ENCODE data around the gene RPL3. TPM values are rescaled to one million over a fixed set of nuclear protein-coding genes. Genes with fewer than 3 reads are reported as not detected.

RPL3 gene
- total RNA-seq, 2 experiments from 2014 or later, result 2,644 to 2,715 TPM

- ChIA-PET CTCF (interaction anchor here (1.7 kb wide), 1 partner anchor 12 kb away, joined by 6 read pairs; no protein-coding TSS in a partner anchor), POLR2A (no interaction called here)
Measured at GRCh38 chr22:39292031-39292462, 27.4 kb downstream of the RPL3 start.

DNA sequence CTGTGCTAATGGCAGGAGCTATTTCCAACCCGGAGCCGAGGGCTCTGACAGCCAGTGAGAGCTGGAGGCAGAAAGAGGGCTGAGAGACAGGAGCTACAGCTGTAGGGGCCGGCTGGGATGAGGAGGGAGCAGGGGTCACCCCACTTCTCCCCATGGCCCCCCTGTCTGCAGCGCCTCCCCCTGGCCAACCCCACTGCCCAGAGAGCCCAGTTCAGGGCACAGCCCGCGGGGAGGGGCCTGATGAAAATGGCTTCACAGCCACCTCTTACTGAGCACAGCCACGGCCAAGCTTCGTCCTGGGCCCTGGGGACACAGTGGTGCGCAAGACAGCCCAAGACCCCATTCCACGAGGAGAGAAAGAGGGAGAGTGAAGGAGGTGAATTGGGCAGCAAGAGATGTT lies 27.9 kb downstream of the RPL3 start:
- CTCF ChIA-PET, result interaction anchor here (1.7 kb wide), 1 partner anchor 12 kb away, joined by 6 read pairs; no protein-coding TSS in a partner anchor
- POLR2A ChIA-PET, result no interaction called here

DNA sequence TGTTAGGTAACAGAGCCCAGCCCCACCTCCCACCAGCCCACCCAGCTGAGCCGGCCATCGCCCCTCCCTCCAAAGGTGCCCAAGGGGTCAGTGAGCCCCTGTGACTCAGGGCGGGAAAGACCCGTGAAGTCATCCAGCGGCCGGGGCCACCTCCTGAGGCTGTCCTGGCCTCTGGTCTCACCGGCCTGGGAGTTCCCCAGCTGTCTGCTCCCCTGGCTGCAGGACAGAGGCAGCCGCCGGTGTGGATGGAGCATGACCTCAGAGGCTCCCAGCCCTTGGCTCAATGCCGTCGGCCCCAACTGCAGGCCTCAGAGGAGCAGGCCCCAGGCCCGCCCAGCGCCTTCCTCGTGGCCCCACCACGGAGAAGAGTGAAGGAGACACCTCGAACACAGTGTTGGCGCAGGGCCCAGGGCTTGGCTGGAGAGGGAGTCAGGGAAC lies 28.7 kb downstream of the RPL3 start:
- POLR2A ChIA-PET, result no interaction called here
- CTCF ChIA-PET, result interaction anchor here (0.5 to 1.7 kb wide), 2 partner anchors 13 to 247 kb away, joined by 5 to 6 read pairs; no protein-coding TSS in a partner anchor

- POLR2A ChIA-PET, result no interaction called here
- CTCF ChIA-PET, result no interaction called here
Measured at GRCh38 chr22:39289975-39290720, 29.3 kb downstream of the RPL3 start.

DNA sequence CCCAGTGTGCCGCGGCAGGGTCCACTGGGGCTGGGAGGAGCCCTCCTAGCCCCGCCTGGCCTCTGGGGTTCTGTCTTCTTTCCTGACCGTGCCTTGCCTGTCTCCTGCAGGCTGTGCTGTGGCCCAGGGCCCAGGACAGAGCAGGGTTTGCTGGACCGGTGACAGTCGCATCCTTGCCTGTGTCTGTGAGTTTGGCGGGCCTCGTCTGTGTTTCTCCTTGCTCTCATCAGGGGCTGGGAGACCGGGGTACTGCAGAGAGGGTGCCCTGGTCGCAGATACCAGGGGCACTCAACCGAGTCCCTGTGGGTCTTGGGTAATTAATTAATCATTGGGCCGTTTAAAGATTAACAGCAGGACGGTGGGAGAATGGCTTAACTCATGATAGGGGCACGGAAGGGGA lies 29.9 kb downstream of the RPL3 start:
- ChIA-PET POLR2A (no interaction called here), CTCF (no interaction called here)

GRCh38 chr22:39288135-39288898 lies 31.1 kb downstream of the RPL3 start:
- ChIA-PET POLR2A (no interaction called here), CTCF (no interaction called here)

- CTCF ChIA-PET, result interaction anchor here (0.5 to 1.5 kb wide), 2 partner anchors 18 to 116 kb away, joined by 3 to 4 read pairs; no protein-coding TSS in a partner anchor
- POLR2A ChIA-PET, result no interaction called here
Measured at GRCh38 chr22:39287076-39287725, 32.2 kb downstream of the RPL3 start.

DNA sequence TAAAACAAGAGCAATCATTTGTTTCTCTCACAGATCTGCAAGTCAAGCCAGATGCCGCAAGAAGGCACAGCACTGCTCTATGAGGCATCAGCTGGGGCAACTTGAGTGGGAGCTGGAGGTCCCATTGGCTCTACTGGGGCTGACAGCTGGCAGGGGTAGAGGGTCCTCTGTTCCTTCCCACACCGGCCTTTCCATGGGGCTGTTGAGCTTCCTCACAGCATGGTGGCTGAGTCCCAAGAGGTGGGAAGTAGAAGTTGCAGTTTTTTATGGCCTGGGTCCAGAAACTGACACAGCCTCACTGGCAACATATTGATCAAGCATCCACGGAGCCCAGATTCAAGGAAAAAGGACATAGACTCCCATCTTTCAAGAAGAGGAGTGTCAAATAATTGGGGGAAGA lies 34.4 kb downstream of the RPL3 start:
- CTCF ChIA-PET, result no interaction called here
- POLR2A ChIA-PET, result no interaction called here

DNA sequence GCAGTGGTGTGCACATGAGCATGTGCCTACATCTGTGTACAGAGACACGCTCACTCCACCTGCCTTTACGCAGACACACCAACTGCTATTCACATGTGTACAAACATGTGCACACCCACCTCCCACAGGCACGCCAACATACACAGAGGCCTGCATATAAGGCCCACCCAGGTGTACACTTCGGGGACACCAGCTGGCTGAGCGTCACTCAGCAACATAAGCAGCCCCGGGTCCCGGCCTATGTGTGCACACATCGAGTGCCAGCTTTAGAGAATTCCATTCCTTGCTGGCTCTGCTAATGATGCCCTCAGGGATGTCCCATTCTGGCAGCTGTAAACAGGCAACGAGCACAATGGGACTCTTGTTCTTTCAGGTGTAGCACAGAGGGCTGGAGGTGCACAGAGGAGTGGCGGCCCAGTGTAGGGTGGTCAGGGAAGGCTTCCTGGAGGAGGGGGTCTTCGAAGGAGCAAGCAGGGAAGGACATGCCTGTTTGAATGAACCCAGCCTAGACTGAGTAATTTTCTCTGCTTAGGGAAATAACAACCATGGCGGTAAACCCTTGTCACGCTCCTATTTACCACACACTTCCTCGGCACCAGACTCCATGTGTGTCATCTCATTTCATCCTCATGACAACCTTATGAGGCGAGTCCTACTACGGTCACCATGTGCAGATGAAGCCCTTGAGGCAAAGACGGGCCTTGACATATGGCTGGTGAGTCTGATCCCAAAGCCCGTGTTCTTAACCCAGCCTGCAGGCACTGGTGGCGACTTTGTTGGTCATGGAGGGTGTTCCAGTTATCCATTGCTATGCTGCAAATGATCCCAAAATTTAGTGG lies 35.1 kb downstream of the RPL3 start:
- CTCF ChIA-PET, result no interaction called here
- POLR2A ChIA-PET, result no interaction called here

DNA sequence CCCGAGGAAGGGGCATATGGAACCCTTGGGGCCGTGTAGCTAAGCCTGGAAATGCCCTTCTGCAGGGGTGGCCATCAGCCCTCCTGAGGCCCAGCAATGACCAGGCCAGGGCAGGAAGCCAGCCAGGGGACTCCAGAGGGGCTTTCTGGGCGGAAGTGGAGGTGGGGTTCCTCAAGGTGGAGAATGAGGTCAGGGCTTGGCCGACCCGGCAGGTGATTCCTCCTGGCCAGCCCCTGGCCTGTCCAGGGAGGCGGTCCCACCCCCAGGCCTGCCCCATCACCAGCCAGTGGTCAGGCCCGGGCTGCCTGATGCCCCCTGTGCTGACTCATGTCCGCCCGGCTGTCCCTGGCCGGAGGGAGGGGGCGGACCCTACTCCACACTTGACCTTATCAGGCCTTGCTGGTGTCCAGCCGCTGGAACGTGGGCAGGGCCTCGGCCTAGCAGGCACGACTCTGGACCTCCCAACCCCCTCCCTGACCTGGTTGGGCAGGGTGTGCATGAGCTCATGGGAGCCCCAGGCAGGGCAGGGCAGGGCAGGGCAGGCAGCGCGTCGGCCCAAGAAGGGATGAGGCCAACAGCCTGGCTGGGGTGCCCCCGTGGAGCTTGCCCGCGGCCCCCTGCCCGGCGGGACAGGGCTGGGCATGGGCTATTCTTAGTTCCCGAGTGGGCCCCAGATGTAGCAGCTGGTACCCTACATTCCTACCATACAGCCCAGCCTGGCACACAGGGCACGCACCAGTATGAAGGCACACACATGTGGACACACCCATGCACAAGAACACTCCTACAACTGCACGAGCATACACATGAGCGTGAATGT lies 35.9 kb downstream of the RPL3 start:
- CTCF ChIA-PET, result interaction anchor here (0.9 kb wide), 1 partner anchor 112 kb away, joined by 3 read pairs; no protein-coding TSS in a partner anchor

DNA sequence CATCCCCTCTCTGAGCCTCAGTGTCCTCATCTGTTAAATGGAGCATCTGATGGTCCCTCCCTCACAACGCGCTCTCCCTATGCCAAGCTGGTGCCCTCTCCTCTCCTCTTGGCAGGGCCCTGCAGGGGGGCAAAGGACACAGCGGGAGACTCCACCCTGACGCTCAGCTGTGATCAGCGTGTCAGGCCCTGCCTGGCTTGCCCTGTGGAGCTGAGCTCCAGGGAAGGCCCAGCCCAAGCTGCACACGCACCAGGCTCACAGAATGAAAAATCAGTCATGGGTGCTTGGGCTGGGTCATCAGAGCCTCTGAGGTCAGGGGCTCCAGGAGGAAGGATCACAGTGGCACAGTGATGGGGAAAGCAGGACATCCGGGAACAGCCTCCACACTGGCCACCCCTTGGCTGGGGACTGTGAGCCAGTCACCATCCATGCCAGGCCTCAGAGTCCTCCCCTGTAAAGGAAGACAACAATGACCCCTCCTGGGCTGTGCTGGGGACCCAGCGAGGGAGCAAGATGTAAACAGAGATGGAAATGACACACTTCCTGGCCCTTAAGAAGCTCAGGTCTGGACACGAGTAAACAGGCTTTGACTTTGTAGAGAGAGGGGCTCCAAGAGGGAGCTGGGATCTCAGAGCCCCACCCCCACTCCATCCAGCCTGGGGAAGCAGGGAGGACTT lies 36.6 kb downstream of the RPL3 start:
- ChIA-PET POLR2A (no interaction called here), CTCF (interaction anchor here (0.9 kb wide), 1 partner anchor 112 kb away, joined by 3 read pairs; no protein-coding TSS in a partner anchor)

More for the DNA sequence above, 35.9 kb downstream of the RPL3 start:
- POLR2A ChIA-PET, result no interaction called here

DNA sequence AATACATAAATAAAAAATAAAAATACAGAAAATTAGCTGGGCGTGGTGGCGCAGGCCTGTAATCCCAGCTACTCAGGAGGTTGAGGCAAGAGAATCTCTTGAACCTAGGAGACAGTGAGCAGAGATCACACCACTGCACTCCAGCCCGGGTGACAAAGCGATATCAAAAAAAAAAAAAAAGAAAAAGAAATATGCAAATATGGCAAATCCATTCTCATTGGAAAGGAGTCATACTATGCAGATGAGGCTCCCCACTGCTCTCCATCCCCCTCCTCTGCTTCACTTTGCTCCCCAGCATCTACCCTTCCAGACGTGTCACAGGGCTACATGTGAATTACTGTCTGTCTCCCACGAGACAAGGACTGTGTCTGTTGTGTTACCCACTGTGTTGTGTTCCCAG lies 38.3 kb downstream of the RPL3 start:
- POLR2A ChIA-PET, result no interaction called here
- CTCF ChIA-PET, result no interaction called here

GRCh38 chr22:39280250-39280649 lies 39.2 kb downstream of the RPL3 start:
- POLR2A ChIA-PET, result no interaction called here
- CTCF ChIA-PET, result no interaction called here

DNA sequence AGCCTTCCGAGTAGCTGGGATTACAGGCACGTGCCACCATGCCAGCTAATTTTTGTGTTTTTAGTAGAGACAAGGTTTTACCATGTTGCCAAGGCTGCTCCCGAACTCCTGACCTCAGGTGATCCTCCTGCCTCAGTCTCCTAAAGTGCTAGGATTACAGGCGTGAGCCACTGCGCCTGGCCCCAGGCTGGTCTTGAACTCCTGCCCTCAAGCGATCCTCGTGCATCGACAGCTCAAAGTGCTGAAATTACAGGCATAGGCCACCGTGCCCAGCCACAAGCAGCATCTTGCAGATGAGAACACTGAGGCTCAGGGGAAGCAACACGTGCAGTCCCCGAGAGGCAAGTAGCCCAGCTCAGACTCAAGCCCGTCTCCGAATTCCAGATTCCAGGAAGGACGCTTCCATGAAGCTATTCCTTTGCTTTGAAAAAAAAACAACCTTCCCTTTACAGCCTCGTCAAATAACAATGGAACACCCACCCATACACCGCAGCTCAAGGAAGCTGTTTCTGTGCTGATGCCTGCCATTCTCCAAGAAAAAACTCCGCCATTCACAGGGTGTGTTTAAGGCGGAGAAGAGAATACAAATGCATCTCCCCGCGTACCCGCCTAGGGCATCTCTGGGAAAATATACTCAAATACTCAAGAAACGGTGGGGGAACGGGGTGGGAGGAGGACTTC lies 40.1 kb downstream of the RPL3 start:
- ChIA-PET CTCF (interaction anchor here (0.8 kb wide), 1 partner anchor 84 kb away, joined by 3 read pairs; no protein-coding TSS in a partner anchor), POLR2A (no interaction called here)

DNA sequence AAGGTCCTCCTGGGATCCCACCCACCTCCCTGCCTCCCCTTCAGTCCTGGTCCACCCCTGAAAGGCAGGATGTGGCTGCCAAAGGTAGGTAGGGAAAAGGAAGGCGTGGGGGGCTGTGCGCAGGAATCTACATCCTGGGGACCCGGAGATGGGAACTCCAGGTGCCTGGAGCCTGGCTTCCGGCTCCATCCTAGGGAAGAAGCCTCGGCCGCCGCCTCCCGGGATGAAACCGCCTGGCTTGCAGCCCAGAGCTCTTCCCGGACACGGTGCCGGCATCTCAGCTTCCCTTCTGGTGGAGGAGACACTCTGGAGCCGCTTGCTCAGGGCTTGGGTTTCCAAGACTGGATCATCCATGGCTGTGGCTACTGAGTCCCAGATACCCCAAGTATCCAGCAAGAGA lies 41.4 kb downstream of the RPL3 start:
- POLR2A ChIA-PET, result no interaction called here
- CTCF ChIA-PET, result no interaction called here

DNA sequence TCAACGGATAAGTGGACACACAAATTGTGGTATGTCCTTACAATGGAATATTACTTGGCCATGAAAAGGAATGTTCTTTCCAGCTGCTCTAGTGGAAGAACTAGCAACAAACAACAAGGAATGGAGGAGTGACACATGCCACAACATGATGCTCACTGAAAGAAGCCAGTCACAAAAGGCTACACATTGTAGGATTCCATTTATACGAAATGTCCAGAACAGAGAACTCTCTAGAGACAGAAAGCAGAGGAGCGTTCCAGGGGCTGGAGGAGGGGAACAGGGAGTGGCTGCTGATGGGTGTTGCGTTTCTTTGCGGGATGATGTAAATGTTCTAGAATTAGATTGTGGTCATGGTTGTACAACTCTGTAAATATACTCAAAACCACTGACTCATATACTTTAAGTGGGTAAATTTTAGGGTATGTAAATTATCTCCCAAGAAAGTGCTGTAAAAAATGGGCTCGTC lies 42.2 kb downstream of the RPL3 start:
- POLR2A ChIA-PET, result no interaction called here
- CTCF ChIA-PET, result interaction anchor here (0.6 to 1.7 kb wide), 2 partner anchors 34 to 139 kb away, joined by 3 read pairs; no protein-coding TSS in a partner anchor

DNA sequence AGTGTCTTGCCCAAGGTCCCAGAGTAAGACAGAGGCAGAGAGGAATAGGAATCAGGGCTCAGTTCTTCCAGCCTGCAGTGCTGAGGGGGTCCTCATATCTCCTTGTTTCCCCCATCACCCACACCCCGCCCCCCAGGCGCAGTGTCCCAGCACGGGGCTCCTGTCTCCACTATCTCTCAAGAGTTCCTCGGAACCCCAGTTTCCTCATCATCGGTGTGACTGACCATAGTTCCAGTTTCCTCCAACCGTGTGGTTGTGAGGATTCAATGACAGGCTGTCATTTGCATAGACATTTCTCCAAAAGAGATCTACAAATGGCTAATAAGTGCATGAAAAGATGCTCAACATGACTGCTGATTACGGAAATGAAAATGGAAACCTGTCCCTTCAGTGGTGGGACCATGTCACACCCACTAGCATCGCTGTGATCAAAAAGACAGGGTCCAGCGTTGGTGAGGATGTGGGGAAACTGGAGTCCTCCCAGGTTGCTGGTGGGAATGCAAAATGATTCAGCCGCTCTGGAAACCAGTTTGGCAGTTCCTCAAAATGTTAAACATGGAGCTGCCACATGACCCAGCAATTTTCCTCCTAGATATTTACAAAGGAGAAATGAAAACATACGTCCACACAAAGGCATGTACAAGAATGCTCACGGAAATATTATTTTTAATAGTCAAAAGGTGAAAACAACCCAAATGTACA lies 42.8 kb downstream of the RPL3 start:
- ChIA-PET CTCF (interaction anchor here (1.7 kb wide), 1 partner anchor 35 kb away, joined by 3 read pairs; no protein-coding TSS in a partner anchor), POLR2A (no interaction called here)
